Central memory CD4-positive, alpha-beta T cell (primary cell): ENCODE measurements around the gene EPHA2.

Experiments used
- DNase-seq: peaks from one replicate; pipeline ENCODE4 v3.0.0; 2022

Gene EPHA2

DNA sequence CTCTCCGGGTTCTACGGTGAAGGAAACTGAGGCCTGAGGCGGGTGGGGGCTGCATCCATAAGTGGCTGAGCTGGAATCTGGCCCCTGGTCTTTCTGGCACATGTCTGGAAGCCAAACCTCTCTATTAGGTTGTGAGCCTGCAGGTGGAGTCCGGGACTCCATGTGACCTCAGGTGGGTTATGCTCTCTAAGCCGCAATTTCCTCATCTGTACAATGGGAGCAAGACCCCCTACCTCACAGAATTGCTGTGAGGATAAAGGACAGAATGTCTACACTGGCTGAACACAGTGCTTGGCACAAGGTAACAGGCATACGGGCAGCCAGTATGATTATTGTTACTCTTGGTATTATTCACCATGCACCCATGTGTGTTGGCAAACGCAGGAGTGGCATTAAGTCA lies 6.7 kb downstream of the EPHA2 start:
- no peak for DNase-seq

DNA sequence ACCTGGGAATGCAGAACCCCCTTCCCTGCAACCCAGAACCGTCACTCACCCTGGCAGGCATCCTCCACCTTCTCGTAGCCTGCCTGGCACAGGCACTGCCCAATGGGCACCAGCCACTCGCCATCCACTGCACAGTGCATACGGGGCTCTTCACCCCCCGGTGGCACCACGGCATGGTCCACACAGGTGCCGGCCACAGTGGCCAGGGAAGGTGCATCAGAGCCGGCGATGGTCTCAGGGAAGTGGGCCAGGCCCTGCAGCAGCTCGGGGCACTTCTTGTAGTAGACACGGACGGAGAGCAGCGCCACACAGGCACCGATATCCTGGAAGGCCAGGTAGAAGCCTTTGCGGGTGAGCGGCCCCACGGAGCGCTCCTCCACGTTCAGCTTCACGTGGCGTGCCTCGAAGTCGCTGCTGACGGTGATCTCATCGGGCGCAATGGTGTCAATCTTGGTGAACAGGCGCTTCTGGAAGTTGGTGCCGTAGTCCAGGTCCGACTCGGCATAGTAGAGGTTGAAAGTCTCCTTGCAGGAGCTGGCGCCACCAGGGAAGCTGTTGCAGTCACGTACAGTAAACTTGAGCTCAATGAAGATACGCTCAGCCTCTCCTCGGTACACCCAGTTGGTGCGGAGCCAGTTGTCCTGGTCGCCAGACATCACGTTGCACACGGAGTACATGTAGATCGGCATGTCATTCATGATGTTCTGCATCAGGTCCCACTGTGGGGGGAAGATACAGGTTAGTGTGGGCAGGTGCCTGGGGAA lies 7.4 kb downstream of the EPHA2 start:
- no peak for DNase-seq

- DNase-seq, result no peak
Observed at GRCh38 chr1:16147156-16147926, 8.5 kb downstream of the EPHA2 start.

DNA sequence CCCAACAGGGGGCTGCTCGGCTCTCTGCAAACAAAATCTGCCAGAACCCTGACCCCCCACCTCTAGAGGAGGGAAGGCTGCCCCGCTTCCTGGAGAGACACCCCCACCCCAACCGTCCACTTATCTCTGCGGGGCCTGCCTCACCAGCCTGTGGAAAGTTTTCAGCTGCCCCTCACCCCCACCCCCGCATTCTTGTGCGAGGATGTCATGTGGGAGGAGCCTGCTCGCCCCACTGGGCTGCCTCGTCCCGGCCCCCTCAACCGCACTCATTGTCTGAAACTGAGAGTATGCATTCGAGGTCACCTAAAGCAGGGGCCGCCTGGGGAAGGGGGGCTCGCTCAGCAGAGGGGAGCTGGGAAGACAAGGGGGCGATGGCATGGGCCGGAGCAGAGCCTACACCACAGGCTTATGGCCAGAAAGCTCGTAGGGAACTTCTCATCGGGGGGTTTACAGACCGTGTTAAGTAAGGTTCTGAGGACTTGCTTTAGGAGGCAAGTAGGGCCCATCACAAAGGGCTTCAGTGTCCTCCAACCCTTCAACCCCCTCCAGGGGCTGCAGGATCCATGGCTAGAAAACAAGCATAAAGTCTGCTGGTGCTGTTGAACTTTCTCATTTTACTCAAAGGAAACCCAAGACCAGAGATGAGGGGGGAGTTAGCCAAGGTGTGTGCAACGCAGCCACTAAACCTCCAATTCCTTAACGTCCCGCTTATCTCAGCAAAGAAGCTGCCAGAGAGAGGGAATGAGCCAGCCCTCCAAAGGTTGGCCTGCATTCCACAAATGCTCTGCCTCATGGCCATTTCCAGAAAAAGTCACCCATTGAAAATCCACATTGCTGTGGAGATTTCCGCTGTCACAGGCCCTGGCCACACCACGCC lies 9.4 kb downstream of the EPHA2 start:
- DNase-seq, result no peak

GRCh38 chr1:16145662-16146278 lies 10.1 kb downstream of the EPHA2 start:
- DNase-seq, result no peak

GRCh38 chr1:16145030-16145661 lies 10.7 kb downstream of the EPHA2 start:
- no peak for DNase-seq

GRCh38 chr1:16144325-16145029 lies 11.4 kb downstream of the EPHA2 start:
- no peak for DNase-seq

DNA sequence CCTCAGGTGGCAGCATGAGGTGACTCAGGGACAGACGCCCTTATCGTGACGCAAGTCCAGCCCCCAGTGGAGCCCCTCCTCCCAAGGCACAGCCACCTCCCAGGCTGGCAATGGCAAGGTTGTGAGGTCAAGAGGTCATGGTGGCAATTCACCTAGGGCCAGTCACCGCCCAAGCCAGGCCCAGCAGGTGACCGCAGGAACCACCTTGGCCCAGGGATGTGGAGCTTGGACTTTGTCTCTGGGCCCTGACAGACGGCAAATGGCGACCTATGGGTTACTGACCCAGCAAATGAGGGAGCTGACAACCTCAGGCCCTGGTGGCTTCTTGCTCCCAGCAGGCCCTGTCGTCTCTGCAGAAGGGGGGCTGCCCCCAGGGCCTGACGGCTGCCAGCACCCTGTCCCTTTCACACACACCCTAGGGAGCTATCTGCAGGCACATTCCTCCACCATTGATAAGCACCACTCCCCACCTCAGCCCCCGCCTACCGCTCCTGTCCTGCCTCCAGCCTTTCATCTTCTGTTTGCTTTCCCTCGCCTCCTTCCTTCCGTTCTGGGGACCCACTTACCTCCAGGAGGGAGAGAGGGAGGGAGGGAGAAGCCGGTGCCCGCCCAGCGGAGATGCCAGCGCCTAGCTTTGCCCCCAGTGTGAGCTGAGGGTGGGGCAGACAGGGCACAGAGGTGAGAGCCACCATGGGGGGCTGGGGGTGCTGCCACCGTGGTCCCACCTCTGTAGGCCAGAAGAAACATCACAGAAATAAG lies 12.1 kb downstream of the EPHA2 start:
- no peak for DNase-seq

DNA sequence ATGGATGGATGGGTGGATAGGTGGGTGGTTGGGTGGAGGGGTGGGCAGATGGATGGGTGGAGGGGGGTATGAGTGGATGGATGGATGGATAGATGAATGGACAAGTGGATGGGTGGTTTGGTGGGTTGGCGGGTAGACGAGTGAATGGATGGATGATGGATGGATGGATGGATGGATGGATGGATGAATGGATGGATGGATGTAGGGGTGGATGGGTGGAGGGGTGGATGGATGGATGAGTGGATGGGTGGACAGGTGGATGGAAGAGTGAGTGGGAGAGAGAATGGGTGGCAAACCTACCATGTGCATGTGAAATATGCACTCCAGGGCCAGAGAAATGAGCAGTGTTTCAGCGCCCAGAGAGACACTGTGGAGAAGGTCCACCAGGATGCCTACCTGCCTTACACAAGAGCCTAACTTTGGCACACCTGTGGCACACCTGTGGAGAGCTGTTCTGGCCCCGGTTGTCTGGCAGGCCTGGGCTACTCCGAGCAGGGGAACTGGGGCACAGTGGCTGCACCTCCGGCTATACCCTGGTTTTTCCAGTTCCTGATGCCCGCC lies 12.8 kb downstream of the EPHA2 start:
- DNase-seq, result no peak

DNA sequence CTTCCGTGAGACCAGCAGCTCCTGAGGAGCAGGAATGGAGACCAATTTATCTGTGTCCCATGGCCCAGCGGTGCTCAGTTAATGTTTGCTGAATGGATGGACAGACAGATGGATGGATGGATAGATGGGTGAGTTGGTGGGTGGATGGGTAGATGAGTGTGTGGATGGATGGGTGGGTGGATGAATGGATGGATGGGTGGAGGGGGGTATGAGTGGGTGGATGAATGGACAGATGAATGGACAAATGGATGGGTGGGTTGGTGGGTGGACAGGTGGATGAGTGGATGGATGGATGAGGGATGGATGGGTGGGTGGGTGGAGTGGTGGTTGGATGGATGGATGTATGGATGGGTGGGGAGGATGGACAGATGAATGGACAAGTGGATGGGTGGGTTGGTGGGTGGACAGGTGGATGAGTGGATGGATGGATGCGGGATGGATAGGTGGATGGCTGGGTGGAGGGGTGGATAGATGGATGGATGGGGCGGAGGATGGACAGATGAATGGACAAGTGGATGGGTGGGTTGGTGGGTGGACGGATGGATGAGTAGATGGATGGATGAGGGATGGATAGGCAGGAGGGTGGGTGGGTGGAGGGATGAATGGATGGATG lies 13.4 kb downstream of the EPHA2 start:
- no peak for DNase-seq

GRCh38 chr1:16141573-16142336 lies 14.1 kb downstream of the EPHA2 start:
- no peak for DNase-seq

- DNase-seq, result no peak
Observed at GRCh38 chr1:16140068-16140596, 15.7 kb downstream of the EPHA2 start.

- no peak for DNase-seq
Observed at GRCh38 chr1:16139473-16139962, 16.4 kb downstream of the EPHA2 start.

DNA sequence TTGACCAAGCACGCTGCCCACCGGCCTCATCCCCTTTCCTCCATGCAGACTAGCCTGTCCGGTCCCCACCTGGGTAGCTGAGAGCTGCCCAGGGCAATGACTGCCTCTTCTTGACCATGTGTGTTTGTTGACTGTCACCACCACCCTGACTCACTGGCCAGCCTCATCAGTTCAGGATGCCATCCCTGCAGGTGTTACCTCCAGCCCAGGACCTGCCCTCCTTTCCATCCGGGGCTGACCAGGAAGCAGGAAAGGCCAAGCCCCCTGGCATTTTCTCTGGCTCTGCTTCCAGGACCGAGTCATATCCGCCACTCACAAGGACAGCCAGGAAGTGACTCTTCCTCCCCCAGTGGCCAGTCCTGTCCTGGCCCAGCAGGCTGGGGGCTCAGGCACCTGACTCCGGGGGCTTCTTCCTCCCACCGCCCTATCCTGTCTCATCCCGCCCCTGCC lies 17.1 kb downstream of the EPHA2 start:
- DNase-seq, result no peak

GRCh38 chr1:16137890-16138467 lies 17.9 kb downstream of the EPHA2 start:
- DNase-seq, result no peak

GRCh38 chr1:16135501-16135900 lies 20.4 kb downstream of the EPHA2 start:
- DNase-seq, result no peak

DNA sequence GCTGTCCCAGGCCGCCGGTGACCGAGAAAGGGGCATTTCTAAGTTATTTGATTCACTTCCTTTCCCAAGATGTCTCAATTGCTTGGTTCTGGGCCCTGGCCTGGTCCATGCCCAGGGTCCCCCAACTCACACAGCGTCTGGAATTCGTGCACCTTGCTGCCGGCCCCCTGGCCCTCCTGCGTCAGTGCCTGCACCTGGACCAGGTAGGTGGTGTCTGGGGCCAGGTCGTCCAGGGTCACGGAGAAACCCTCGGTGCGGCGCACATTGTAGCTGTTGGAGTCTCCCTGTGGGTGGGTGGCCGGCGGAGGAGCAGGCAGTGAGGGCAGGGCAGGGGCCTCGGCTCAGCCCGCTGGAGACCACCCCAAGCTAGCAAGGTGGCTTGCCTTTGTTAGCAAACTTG lies 21.0 kb downstream of the EPHA2 start:
- no peak for DNase-seq

- no peak for DNase-seq
Observed at GRCh38 chr1:16134066-16134801, 21.6 kb downstream of the EPHA2 start.
